Raji (cell line): Measurements from ENCODE around the gene MOSPD2.

Experiments
- POLR2A ChIP-seq: IDR thresholded peaks from 2 replicates; pipeline ENCODE4 v1.6.1; 2011; ENCODE audit warnings: low read depth, low read length, control low read depth; ENCODE audit not compliant: insufficient read depth

MOSPD2 gene

DNA sequence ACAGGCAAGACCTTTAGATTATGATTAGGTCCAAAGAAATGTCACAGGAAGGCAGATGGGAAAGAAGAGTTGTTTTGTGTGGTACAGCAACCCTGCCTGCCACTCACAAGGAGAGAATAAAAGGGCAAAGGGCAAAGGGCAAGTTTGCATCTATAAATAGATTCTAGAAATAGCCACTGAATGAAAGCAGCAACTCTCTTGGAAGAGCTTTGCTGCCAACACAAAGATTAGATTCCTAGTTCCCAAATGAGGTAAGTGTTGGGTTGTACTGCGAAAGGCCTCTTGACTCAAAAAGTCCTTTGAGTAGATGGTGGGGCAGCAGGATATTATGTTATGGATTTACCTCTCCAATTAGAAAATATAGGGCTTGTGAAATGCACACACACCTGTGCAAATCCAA lies 61.2 kb downstream of the MOSPD2 start:
- no peak for TF ChIP-seq POLR2A

DNA sequence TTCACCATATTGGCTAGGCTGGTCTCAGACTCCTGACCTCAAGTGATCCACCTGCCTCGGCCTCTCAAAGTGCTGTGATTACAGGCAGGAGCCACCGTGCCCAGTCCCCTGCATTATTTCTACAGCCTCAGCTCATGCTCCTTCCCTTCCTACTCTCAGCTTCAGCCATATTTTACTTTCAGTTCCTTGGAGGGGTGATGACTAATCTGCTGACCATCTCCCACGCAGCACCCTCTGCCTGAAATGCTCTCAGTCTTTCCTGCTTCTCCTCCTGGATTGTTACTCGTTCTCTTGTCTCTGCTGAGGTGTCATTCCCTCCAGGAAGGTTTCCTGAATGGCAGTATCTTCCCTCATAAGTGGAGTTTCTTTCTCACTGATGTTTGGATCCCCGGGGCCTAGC lies 63.3 kb downstream of the MOSPD2 start:
- TF ChIP-seq POLR2A, result no peak

DNA sequence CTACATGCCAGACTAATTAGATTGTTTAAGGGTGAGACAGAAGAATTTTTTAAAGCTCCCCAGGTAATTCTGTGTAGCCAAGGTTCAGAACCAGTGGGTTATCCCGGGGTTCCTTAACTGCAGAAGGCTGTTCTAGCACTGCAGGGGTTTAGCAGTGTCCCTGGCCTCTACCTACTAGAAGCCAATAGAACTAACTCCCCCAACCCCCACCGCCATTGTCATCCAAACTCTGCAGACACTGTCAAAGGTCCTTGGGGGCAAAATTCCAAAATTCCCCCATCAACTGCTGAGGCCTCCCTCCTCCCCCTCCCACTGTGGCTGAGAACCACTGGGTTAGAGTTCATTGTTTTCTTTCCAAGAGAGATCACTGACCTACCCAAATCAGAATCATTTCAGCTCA lies 66.4 kb downstream of the MOSPD2 start:
- TF ChIP-seq POLR2A, result no peak

DNA sequence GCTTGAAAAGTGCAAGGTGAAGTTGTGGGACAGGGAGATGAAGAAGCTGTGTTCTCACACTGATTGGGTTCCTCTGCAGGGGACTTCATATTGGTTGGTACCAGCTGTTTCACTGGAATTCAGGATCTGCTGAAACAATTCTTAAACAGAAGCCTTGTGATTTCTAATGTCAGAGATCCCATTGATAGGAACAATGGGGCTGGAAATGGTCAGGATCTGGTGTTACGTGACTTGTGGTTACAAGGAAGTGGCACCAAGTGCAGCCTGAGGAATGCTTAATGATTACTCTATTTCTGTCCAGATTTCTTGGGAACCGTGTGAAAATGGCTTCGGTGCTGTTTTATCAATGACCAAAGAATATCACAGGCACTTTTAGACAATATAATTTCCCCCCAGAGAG lies 68.1 kb downstream of the MOSPD2 start:
- TF ChIP-seq POLR2A, result no peak

DNA sequence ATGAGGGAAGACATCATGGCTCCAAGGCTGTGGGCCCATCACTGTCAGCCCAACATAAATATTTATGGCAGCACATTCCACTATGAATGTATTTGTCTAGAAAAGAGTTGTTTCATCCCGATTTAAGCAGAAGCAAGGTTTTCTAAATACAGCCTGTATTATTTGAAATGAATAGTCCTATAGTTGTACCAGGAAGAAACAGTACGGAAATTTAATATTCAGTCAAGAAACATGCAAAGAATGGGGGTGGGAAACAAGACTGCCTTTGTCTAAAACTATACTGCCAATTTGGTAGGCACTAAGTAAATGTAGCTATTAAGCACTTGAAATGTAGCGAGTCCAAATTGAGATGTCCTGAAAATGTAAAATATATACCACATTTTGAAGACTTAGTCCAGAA lies 69.1 kb downstream of the MOSPD2 start:
- TF ChIP-seq POLR2A, result no peak

DNA sequence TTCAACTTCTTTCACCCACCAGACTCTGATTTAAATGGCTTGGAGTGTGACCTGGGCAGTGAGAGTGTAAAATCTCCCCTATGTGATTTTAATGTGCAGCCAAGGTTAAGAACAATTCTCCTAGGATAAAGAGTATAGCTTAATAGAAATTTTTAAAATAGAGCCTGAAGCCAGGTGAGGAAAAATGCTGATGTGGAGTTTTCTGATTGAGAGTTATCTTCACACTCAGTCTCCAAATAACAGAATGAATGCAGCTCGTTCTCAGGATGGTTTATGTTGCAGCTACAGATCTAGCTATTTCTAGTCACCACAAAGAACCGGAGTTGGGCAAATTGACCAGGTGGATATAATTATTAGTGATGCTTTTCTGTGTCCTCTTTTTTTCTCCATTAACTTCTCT lies 70.7 kb downstream of the MOSPD2 start:
- TF ChIP-seq POLR2A, result no peak

DNA sequence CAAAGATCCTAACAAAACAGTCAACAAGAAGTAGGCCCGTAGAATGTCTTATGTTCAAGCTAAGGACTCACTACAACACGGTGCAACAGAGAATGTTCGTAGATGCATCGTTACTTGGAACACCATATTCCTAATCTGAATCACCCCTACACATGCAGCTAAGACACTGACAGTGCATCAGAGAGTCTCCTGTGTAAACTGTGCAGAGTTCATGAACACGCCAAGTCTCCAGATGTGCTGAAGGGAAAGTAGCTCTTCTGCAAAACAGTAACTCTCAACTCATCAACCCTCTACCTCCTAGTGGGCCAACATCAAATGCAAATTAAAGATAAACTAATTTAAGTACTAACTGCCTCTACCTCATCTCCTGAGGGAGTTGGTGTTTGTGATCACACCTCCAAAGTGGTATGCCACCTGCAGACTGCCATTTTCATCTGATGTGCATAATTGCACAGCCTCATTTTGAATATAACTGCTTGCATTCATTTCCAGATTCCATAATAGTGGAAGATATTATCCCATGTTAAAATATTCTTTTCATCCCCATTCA lies 73.5 kb downstream of the MOSPD2 start:
- peak; percentile 66 for TF ChIP-seq POLR2A

DNA sequence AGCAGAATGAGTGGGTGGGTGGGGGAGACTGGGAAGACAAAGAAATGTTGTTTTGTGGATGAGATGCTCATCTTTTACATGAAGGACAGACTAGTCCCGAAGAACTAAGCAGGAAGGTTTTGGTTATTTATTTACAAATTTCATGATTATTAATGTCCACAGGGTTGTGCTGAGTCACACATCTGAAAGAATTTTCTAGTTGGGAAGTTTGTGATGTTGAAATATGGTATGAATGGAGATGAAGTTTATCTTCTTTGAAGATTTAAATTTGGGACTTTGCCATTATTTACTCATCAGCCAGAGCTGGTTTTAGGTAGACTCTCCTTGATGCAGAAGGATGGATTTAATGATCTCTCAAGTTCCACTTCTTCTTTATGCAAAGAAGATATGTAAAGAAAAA lies 75.5 kb downstream of the MOSPD2 start:
- no peak for TF ChIP-seq POLR2A

DNA sequence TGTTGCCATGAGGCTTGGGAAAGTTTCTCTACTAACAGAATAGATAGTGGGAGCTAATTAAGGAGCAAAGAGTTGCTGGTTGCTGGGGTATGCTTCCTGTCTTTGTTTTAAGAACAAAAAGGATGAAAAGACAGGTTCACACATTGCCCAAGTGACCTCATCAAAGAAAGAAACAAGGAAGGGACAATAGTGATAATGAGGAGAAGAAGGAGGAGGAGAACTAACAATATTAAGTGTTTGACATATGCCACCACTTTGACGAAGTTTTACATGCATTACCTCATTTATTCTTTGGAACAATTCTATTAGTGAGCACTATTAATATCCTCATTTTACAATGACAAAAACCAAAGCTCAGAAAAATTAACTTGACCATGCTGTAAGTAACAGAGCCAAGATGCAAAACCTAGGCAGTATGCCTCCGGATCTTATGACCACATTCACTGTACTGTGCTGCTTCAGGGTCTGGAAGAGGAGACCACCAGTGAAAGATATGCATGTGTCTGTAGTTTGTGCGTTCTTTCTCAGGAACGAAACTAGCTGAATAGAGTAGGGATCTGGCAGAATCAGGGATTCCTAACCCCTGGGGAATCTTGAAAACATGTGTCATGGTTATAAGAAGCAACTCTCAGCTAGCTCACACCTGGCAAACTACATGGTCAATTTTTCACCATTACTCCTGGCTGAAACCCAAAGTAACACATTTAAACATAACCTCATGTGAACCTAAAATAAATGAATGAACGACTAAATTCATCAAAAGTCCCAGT lies 83.8 kb downstream of the MOSPD2 start:
- TF ChIP-seq POLR2A, result no peak

DNA sequence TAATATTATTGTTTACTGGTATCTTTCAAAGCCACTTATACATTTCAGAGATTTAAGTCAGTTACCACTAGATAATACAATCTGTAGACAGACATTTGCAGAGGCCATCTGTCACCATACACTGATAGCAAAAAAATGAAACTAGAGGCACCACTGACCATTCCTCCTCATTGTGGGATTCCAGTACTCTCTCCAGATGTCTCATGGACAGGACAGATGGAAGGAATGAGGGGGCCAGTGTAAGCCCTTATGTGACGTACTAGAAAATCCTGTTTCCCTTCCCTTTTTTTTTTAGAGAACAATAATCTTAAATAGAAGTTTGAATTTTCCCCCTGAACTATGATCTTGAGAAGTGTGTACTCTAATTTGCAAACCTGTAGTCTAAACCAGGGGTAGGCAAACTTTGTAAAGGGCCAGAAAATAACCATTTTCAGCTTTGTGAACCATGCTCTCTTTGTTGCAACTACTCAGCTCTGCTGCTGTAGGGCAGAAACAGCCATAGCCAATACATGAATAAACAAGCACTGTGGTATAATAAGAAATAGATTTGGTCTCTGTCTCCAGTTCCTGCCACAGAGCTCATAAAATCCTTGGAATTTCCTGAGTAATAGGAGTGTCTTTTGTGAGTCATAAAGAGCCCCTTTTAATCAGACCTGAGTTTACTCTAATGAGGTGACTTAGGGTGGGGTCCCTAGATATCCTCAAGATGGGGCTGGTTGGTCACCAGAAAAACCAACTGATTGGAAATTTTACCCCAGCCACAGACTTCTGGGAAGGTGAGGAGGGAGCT lies 90.4 kb downstream of the MOSPD2 start:
- no peak for TF ChIP-seq POLR2A

DNA sequence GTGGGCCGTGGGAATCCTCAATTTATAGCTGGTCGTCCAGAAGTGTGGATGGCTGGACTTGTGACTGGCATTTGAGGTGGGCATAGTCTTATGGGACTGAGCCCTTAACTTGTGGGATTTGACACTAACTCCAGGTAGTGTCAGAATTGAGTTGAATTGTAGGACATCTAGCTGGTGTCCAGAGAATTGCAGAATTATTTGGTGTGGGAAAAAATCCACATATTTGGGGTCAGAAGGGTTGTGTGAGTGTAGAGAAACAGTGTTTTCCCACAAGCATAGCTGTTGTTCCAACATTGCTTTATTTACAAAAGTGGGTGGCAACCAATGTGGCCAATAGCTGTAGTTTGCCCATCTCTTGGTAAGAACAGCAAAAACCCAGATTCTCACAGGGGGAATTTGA lies 91.3 kb downstream of the MOSPD2 start:
- TF ChIP-seq POLR2A, result no peak
